Heart left ventricle (tissue), 13 donors: ENCODE measurements around the gene DAAM2.

Source experiments
- CTCF ChIP-seq, 12 donors: fragments of 200-600 bp; sonication (generic) in 4 of 12; IDR thresholded peaks; one replicate each; pipeline versions ENCODE4 v1.5.0 to v1.8.0; 2018 to 2022; ENCODE audit warnings: antibody characterized with exemption in 12 of 12, mild to moderate bottlenecking in 5 of 12
- POLR2A ChIP-seq, 2 donors: fragments of 450-650 bp; IDR thresholded peaks; one replicate each; pipeline ENCODE4 v1.6.1; 2017; ENCODE audit warnings: antibody characterized with exemption in 2 of 2, mild to moderate bottlenecking in 2 of 2, moderate library complexity in 2 of 2
- donor health status: ischemic (EF 13 %, LVEDD 7.1; RV severe dilation, severe dysfunction).
- donor health status: DM: no; HTN: yes; CAD: no.
- donor health status: DM: no; HTN: no; CAD: no.
- donor health status: ischemic (EF 25% LVEDD 6.9; RV normal size, moderate dysfunction).
- donor health status: ischemic (EF 25% LVEDD 5.7; RV mildly dilated, moderate dysfunction).
- donor health status: ischemic (EF 35%, LVEDD 5.7; RV mildly dilated, moderate dysfunction).
- donor health status: nonischemic (EF 11% LVEDD 7.7; RV severe dilation, severe dysfunction).
- donor health status: DM: yes; HTN: yes; CAD: no.
- donor health status: PGD.
- donor health status: ischemic (EF 29% LVEDD 5.4; RV normal size, mild dysfunction).
- donor health status: nonischemic (EF 23%, LVEDD 6.1; RV moderate dilation, normal function).

GRCh38 chr6:39851331-39851730, 59.2 kb downstream of the DAAM2 start:
- TF ChIP-seq POLR2A (IDR thresholded peaks at IDR 0.05), result no peak
- no peak for TF ChIP-seq CTCF (IDR thresholded peaks at IDR 0.05)
